Measurements from ENCODE around the gene OBSCN.

The OBSCN gene

DNA sequence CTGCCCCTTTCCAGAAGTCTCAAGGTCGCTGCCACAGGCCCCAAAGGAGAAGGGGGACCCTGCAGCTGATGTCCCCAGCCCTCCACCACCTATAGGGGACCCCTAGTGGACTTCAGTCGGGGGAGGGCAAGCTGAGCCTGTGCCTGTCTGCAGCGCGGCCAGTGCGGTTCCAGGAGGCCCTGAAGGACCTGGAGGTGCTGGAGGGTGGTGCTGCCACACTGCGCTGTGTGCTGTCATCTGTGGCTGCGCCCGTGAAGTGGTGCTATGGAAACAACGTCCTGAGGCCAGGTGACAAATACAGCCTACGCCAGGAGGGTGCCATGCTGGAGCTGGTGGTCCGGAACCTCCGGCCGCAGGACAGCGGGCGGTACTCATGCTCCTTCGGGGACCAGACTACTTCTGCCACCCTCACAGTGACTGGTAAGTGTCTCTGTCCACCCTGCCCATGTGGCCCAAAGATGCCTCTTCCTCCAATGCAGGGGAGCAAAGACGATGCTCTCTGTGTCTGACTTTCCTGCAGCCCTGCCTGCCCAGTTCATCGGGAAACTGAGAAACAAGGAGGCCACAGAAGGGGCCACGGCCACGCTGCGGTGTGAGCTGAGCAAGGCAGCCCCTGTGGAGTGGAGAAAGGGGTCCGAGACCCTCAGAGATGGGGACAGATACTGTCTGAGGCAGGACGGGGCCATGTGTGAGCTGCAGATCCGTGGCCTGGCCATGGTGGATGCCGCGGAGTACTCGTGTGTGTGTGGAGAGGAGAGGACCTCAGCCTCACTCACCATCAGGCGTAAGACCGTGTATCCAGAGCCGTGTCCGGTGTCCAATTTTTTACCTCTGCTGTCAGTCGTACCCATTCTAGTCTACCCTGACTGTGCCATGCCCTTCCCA lies 79.9 kb downstream of the OBSCN start:
- TF ChIP-seq, protein P1, sequence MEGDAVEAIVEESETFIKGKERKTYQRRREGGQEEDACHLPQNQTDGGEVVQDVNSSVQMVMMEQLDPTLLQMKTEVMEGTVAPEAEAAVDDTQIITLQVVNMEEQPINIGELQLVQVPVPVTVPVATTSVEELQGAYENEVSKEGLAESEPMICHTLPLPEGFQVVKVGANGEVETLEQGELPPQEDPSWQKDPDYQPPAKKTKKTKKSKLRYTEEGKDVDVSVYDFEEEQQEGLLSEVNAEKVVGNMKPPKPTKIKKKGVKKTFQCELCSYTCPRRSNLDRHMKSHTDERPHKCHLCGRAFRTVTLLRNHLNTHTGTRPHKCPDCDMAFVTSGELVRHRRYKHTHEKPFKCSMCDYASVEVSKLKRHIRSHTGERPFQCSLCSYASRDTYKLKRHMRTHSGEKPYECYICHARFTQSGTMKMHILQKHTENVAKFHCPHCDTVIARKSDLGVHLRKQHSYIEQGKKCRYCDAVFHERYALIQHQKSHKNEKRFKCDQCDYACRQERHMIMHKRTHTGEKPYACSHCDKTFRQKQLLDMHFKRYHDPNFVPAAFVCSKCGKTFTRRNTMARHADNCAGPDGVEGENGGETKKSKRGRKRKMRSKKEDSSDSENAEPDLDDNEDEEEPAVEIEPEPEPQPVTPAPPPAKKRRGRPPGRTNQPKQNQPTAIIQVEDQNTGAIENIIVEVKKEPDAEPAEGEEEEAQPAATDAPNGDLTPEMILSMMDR (IDR thresholded peaks at IDR 0.05), result no peak

- TF ChIP-seq, protein P1 (IDR thresholded peaks at IDR 0.05), result no peak
Measured at GRCh38 chr1:228288536-228289238, 80.8 kb downstream of the OBSCN start.

- TF ChIP-seq, protein P1 (IDR thresholded peaks at IDR 0.05), result no peak
Measured at GRCh38 chr1:228289239-228289849, 81.5 kb downstream of the OBSCN start.

GRCh38 chr1:228289996-228290881 lies 82.4 kb downstream of the OBSCN start:
- TF ChIP-seq, protein P1 (IDR thresholded peaks at IDR 0.05), result no peak

- TF ChIP-seq, protein P1 (IDR thresholded peaks at IDR 0.05), result no peak
Measured at GRCh38 chr1:228291906-228292608, 84.2 kb downstream of the OBSCN start.

GRCh38 chr1:228292609-228292911 lies 84.7 kb downstream of the OBSCN start:
- TF ChIP-seq, protein P1 (IDR thresholded peaks at IDR 0.05), result no peak

All from LNCAP (cell line).